Measurements from ENCODE around the gene ZGPAT. TPM values are rescaled to one million over a fixed set of nuclear protein-coding genes. Genes with fewer than 3 reads are reported as not detected.

ZGPAT gene
- total RNA-seq, 2 donors from 2014 or later = 28.8 to 29.5 TPM

DNA sequence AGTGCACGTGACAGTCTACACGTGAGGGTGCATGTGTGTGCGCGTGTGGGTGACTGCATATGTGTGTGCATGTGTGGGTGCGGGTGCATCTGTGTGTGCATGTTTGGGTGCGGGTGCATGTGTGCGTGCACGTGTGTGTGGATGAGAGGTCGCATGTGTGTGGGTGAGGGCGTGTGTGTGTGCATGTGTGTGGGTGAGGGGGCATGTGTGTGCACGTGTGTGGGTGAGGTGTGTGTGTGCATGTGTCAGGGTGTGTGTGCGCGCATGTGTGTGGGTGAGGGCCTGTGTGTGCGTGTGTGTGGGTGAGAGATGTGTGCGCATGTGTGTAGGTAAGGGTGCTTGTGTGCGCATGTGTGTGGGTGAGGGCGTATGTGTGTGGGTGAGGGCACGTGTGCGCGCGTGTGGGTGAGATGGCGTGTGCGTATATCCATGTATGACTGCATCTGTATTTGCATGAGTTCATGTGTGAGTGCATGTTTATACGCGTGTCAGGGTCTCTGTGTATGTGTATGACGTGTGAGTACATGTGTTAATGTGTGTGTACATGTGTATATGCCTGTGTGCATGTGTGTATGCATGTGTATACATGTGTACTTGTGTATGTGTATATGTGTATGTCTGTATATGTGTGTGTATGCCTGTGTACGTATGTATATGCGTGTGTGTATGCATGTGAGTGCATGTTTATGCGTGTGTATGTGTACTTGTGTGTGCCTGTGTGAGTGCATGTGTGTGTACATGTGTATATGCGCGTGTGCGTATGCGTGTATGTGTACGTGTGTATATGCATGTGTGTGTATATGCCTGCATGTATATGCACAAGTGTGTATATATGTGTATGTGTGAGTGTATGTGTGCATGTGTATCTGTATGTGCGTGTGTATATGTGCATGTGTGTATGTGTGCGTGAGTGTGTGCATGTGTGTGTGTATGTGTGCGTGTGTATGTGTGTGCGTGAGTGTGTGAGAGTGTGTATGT is 24.6 kb downstream of the ZGPAT start:
- no peaks in the 10 kb centered on the region for H3K4me1 ChIP-seq (ENCODE audit: control insufficient read depth, insufficient read depth, low read length)
- H3K4me3 ChIP-seq (ENCODE audit: low read length) = no peak overlapping the region
- H3K4me1 Mint-ChIP-seq = no peaks in the 10 kb centered on the region
- WGBS, 2 experiments (ENCODE audit: insufficient coverage in 1 of 2, insufficient read length in 1 of 2) = 84 to 88% methylated on average over 21 to 37 of the region's 38 CpGs
- DNase-seq = no peak
- peaks cover 1% of the 10 kb centered on the region for H3K27me3 Mint-ChIP-seq (ENCODE audit: insufficient read depth)
- no peak overlapping the region for H3K4me3 Mint-ChIP-seq
- no peak overlapping the region for H3K9ac ChIP-seq (ENCODE audit: extremely low read depth, low read length, poor library complexity, severe bottlenecking)
- H3K9me3 ChIP-seq (ENCODE audit: control insufficient read depth, low read length) = no peaks in the 10 kb centered on the region
- no peaks in the 10 kb centered on the region for H3K9me3 Mint-ChIP-seq
- H3K27me3 ChIP-seq (ENCODE audit: control insufficient read depth, insufficient read depth, low read length, poor library complexity, severe bottlenecking) = no peaks in the 10 kb centered on the region
- H3K36me3 ChIP-seq (ENCODE audit: control insufficient read depth, insufficient read depth, low read length) = peaks cover 39% of the 10 kb centered on the region
- H3K27ac ChIP-seq (ENCODE audit: low read depth, low read length) = no peak overlapping the region
- no peak overlapping the region for H3K27ac Mint-ChIP-seq
- peaks cover 31% of the 10 kb centered on the region for H3K36me3 Mint-ChIP-seq (ENCODE audit: low read depth)
- TF ChIP-seq, protein P1, sequence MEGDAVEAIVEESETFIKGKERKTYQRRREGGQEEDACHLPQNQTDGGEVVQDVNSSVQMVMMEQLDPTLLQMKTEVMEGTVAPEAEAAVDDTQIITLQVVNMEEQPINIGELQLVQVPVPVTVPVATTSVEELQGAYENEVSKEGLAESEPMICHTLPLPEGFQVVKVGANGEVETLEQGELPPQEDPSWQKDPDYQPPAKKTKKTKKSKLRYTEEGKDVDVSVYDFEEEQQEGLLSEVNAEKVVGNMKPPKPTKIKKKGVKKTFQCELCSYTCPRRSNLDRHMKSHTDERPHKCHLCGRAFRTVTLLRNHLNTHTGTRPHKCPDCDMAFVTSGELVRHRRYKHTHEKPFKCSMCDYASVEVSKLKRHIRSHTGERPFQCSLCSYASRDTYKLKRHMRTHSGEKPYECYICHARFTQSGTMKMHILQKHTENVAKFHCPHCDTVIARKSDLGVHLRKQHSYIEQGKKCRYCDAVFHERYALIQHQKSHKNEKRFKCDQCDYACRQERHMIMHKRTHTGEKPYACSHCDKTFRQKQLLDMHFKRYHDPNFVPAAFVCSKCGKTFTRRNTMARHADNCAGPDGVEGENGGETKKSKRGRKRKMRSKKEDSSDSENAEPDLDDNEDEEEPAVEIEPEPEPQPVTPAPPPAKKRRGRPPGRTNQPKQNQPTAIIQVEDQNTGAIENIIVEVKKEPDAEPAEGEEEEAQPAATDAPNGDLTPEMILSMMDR (conservative IDR thresholded peaks at IDR 0.05) = no peak

DNA sequence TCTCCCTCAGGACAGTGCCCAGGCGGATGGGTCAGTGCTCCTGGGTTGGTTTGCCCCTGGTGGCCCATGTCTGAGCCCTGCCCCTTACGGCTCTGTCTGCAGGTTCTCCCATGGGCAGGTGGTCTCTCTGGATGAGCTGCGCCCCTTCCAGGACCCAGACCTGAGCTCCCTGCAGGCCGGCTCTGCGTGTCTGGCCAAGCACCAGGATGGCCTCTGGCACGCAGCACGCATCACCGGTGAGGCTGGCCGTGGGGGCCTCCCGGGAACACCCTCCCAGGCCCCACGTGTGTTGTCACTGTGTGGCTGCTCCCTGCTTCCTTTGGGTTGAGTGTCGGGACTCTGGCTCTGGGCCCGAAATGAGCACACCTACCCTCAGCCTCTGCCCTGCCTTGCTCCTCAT is 25.3 kb downstream of the ZGPAT start:
- no peak for DNase-seq

DNA sequence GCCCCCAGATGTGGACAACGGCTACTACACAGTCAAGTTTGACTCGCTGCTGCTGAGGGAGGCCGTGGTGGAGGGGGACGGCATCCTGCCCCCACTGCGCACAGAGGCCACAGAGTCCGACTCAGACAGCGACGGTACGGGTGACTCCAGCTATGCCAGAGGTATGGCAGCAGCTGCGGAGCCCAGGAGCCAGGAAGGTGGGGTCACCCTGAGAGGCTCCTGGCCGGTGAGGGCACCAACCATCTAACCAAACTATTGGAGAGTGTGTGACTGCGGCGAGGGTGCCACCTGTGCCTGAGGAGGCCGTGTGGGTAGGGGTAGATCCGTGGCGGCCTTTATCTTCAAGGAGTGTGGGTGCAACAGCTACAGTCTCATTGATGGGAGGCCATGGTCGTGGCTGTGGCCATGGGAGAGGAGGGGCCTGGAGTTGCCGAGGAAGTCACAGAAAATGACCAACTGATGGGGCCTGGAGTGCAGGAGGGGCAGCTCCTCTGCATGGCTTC is 25.8 kb downstream of the ZGPAT start:
- Mint-ChIP-seq H3K27me3 (ENCODE audit: insufficient read depth) (peaks cover 1% of the 10 kb centered on the region), H3K4me1 (no peaks in the 10 kb centered on the region), H3K9me3 (no peaks in the 10 kb centered on the region), H3K4me3 (no peak overlapping the region), H3K36me3 (ENCODE audit: low read depth) (peaks cover 23% of the 10 kb centered on the region), H3K27ac (peak overlapping the region; percentile 52)
- Histone ChIP-seq H3K27ac (ENCODE audit: low read depth, low read length) (no peak overlapping the region), H3K9ac (ENCODE audit: extremely low read depth, low read length, poor library complexity, severe bottlenecking) (no peak overlapping the region), H3K9me3 (ENCODE audit: control insufficient read depth, low read length) (no peaks in the 10 kb centered on the region), H3K4me1 (ENCODE audit: control insufficient read depth, insufficient read depth, low read length) (no peaks in the 10 kb centered on the region), H3K36me3 (ENCODE audit: control insufficient read depth, insufficient read depth, low read length) (peaks cover 39% of the 10 kb centered on the region), H3K4me3 (ENCODE audit: low read length) (no peak overlapping the region), H3K27me3 (ENCODE audit: control insufficient read depth, insufficient read depth, low read length, poor library complexity, severe bottlenecking) (no peaks in the 10 kb centered on the region)
- TF ChIP-seq, protein P1 (conservative IDR thresholded peaks at IDR 0.05) = no peak
- WGBS, 2 experiments (ENCODE audit: insufficient coverage in 1 of 2, insufficient read length in 1 of 2) = 95 to 98% methylated on average over 14 to 18 of the region's 18 CpGs
- no peak for DNase-seq

More for the DNA sequence above, 25.3 kb downstream of the ZGPAT start:
- Histone ChIP-seq H3K36me3 (ENCODE audit: control insufficient read depth, insufficient read depth, low read length) (peaks cover 39% of the 10 kb centered on the region), H3K27me3 (ENCODE audit: control insufficient read depth, insufficient read depth, low read length, poor library complexity, severe bottlenecking) (no peaks in the 10 kb centered on the region), H3K9me3 (ENCODE audit: control insufficient read depth, low read length) (no peaks in the 10 kb centered on the region), H3K4me3 (ENCODE audit: low read length) (no peak overlapping the region), H3K9ac (ENCODE audit: extremely low read depth, low read length, poor library complexity, severe bottlenecking) (no peak overlapping the region), H3K4me1 (ENCODE audit: control insufficient read depth, insufficient read depth, low read length) (no peaks in the 10 kb centered on the region), H3K27ac (ENCODE audit: low read depth, low read length) (no peak overlapping the region)
- Mint-ChIP-seq H3K27me3 (ENCODE audit: insufficient read depth) (peaks cover 1% of the 10 kb centered on the region), H3K36me3 (ENCODE audit: low read depth) (peaks cover 28% of the 10 kb centered on the region), H3K4me3 (no peak overlapping the region), H3K4me1 (no peaks in the 10 kb centered on the region), H3K9me3 (no peaks in the 10 kb centered on the region), H3K27ac (no peak overlapping the region)
- 96% methylated on average over 13 of the region's 13 CpGs for WGBS, 2 experiments (ENCODE audit: insufficient coverage in 1 of 2, insufficient read length in 1 of 2)
- TF ChIP-seq, protein P1 (conservative IDR thresholded peaks at IDR 0.05) = no peak
